ENCODE data around the gene NUFIP2.
A peak's percentile ranks its signal among the peaks of the same experiment; 100 is the strongest.

NUFIP2 gene

GRCh38 chr17:29256735-29257466, 37.0 kb downstream of the NUFIP2 start:
- no peaks in the 10 kb centered on the region for H3K27me3 ChIP-seq
- H4K20me1 ChIP-seq = peaks cover 8 to 86% (median 61%) of the 10 kb centered on the region in 11 experiments; a peak in 21 of 22 replicates
- TF ChIP-seq Cebpa-rat (IDR thresholded peaks at IDR 0.05) = no peak
- H3K4me3 ChIP-seq = no peak overlapping the region
- H3K27ac ChIP-seq = peak overlapping the region in 6 of 11 experiments; percentile 17 to 82 (median 78); a peak in 13 of 22 replicates
- peaks cover 3 to 99% (median 61%) of the 10 kb centered on the region in 10 experiments for H3K4me1 ChIP-seq
- H3K9me3 ChIP-seq (replicated peaks in 1 of 11) = no peaks in the 10 kb centered on the region
- peak overlapping the region in 6 of 11 experiments; percentile 64 to 85 (median 76); a peak in 10 of 22 replicates for H3K4me2 ChIP-seq
- peaks cover 35 to 70% (median 57%) of the 10 kb centered on the region in 11 experiments for H3K36me3 ChIP-seq
- H3K9ac ChIP-seq = peak overlapping the region in 1 of 11 experiments; percentile 1; a peak in 3 of 22 replicates

GRCh38 chr17:29255926-29256522, 37.9 kb downstream of the NUFIP2 start:
- no peak for TF ChIP-seq Cebpa-rat (IDR thresholded peaks at IDR 0.05)
- Histone ChIP-seq H3K27ac (peak overlapping the region in 10 of 11 experiments; percentile 1 to 82 (median 62); a peak in 17 of 22 replicates), H3K4me1 (peaks cover 9 to 99% (median 69%) of the 10 kb centered on the region in 10 experiments), H4K20me1 (peaks cover 6 to 79% (median 52%) of the 10 kb centered on the region in 11 experiments; a peak in 21 of 22 replicates), H3K9ac (peak overlapping the region in 3 of 11 experiments; percentile 6 to 44 (median 31); a peak in 5 of 22 replicates), H3K4me3 (no peak overlapping the region), H3K36me3 (peaks cover 26 to 61% (median 48%) of the 10 kb centered on the region in 11 experiments), H3K27me3 (no peaks in the 10 kb centered on the region), H3K4me2 (peak overlapping the region in 6 of 11 experiments; percentile 0 to 85 (median 69); a peak in 10 of 22 replicates), H3K9me3 (replicated peaks in 1 of 11) (no peaks in the 10 kb centered on the region)

GRCh38 chr17:29253037-29253436, 40.9 kb downstream of the NUFIP2 start:
- H3K9ac ChIP-seq = no peak overlapping the region
- peaks cover 0 to 49% (median 22%) of the 10 kb centered on the region in 11 experiments; a peak in 16 of 22 replicates for H4K20me1 ChIP-seq
- peak overlapping the region in 1 of 11 experiments; percentile 73; a peak in 2 of 22 replicates for H3K4me2 ChIP-seq
- TF ChIP-seq Cebpa-rat (IDR thresholded peaks at IDR 0.05) = no peak
- H3K27ac ChIP-seq = peak overlapping the region in 5 of 11 experiments; percentile 6 to 77 (median 52); a peak in 8 of 22 replicates
- peaks cover 6 to 34% (median 20%) of the 10 kb centered on the region in 11 experiments; a peak in 16 of 22 replicates for H3K36me3 ChIP-seq
- no peak overlapping the region for H3K4me3 ChIP-seq
- no peaks in the 10 kb centered on the region for H3K27me3 ChIP-seq
- no peaks in the 10 kb centered on the region for H3K9me3 ChIP-seq (replicated peaks in 1 of 11)
- H3K4me1 ChIP-seq = peaks cover 17 to 83% (median 52%) of the 10 kb centered on the region in 10 experiments

- Histone ChIP-seq H3K4me1 (peaks cover 17 to 80% (median 48%) of the 10 kb centered on the region in 10 experiments), H3K4me2 (peak overlapping the region; percentile 15 to 82 (median 31); a peak in 18 of 22 replicates), H3K9me3 (replicated peaks in 1 of 11) (no peaks in the 10 kb centered on the region), H3K9ac (peak overlapping the region in 2 of 11 experiments; percentile 5 to 26; a peak in 1 of 22 replicates), H3K36me3 (peaks cover 6 to 26% (median 14%) of the 10 kb centered on the region in 11 experiments; a peak in 13 of 22 replicates), H4K20me1 (peaks cover 0 to 41% (median 14%) of the 10 kb centered on the region in 11 experiments; a peak in 11 of 22 replicates), H3K27me3 (no peaks in the 10 kb centered on the region), H3K4me3 (no peak overlapping the region), H3K27ac (peak overlapping the region in 6 of 11 experiments; percentile 10 to 77 (median 52); a peak in 10 of 22 replicates)
- no peak for TF ChIP-seq Cebpa-rat (IDR thresholded peaks at IDR 0.05)
These were observed 41.7 kb downstream of the NUFIP2 start for GRCh38 chr17:29252101-29252791.

GRCh38 chr17:29251184-29251583, 42.8 kb downstream of the NUFIP2 start:
- Histone ChIP-seq H3K27me3 (no peaks in the 10 kb centered on the region), H3K9ac (peak overlapping the region in 1 of 11 experiments; percentile 5; a peak in 1 of 22 replicates), H3K9me3 (replicated peaks in 1 of 11) (no peaks in the 10 kb centered on the region), H3K4me3 (no peak overlapping the region), H3K36me3 (peaks cover 6 to 16% (median 11%) of the 10 kb centered on the region in 11 experiments; a peak in 13 of 22 replicates), H4K20me1 (peaks cover 0 to 31% (median 5%) of the 10 kb centered on the region in 11 experiments; a peak in 10 of 22 replicates), H3K27ac (peak overlapping the region in 7 of 11 experiments; percentile 10 to 77 (median 52); a peak in 11 of 22 replicates), H3K4me1 (peaks cover 17 to 78% (median 46%) of the 10 kb centered on the region in 10 experiments), H3K4me2 (peak overlapping the region; percentile 15 to 82 (median 31); a peak in 16 of 22 replicates)
- peak in 1 of 11 experiments; percentile 54; a peak in 1 of 22 replicates for TF ChIP-seq Cebpa-rat (IDR thresholded peaks at IDR 0.05)

GRCh38 chr17:29250666-29251065, 43.3 kb downstream of the NUFIP2 start:
- H3K36me3 ChIP-seq = peaks cover 6 to 11% (median 8%) of the 10 kb centered on the region in 11 experiments; a peak in 12 of 22 replicates
- peaks cover 0 to 25% (median 0%) of the 10 kb centered on the region in 11 experiments; a peak in 10 of 22 replicates for H4K20me1 ChIP-seq
- H3K9ac ChIP-seq = no peak overlapping the region
- no peaks in the 10 kb centered on the region for H3K9me3 ChIP-seq (replicated peaks in 1 of 11)
- no peak overlapping the region for H3K4me3 ChIP-seq
- peak overlapping the region in 5 of 11 experiments; percentile 48 to 82 (median 65); a peak in 6 of 22 replicates for H3K4me2 ChIP-seq
- peaks cover 17 to 76% (median 42%) of the 10 kb centered on the region in 10 experiments for H3K4me1 ChIP-seq
- no peaks in the 10 kb centered on the region for H3K27me3 ChIP-seq
- H3K27ac ChIP-seq = peak overlapping the region in 6 of 11 experiments; percentile 4 to 77 (median 52); a peak in 8 of 22 replicates
- no peak for TF ChIP-seq Cebpa-rat (IDR thresholded peaks at IDR 0.05)

- H3K27ac ChIP-seq = peak overlapping the region in 3 of 11 experiments; percentile 8 to 61 (median 52); a peak in 2 of 22 replicates
- peaks cover 0 to 14% (median 0%) of the 10 kb centered on the region in 11 experiments; a peak in 3 of 22 replicates for H4K20me1 ChIP-seq
- no peaks in the 10 kb centered on the region for H3K9me3 ChIP-seq (replicated peaks in 1 of 11)
- no peaks in the 10 kb centered on the region for H3K27me3 ChIP-seq
- no peak for TF ChIP-seq Cebpa-rat (IDR thresholded peaks at IDR 0.05)
- H3K4me3 ChIP-seq = no peak overlapping the region
- H3K4me2 ChIP-seq = peak overlapping the region in 6 of 11 experiments; percentile 12 to 40 (median 34); a peak in 6 of 22 replicates
- H3K9ac ChIP-seq = no peak overlapping the region
- peaks cover 17 to 75% (median 36%) of the 10 kb centered on the region in 10 experiments for H3K4me1 ChIP-seq
- no peaks in the 10 kb centered on the region; a peak in 1 of 22 replicates for H3K36me3 ChIP-seq
These were observed 45.1 kb downstream of the NUFIP2 start for GRCh38 chr17:29248845-29249244.

GRCh38 chr17:29247219-29247618, 46.7 kb downstream of the NUFIP2 start:
- Histone ChIP-seq H3K4me2 (peak overlapping the region in 6 of 11 experiments; percentile 8 to 27 (median 16); a peak in 4 of 22 replicates), H4K20me1 (peaks cover 0 to 4% (median 0%) of the 10 kb centered on the region in 11 experiments; a peak in 1 of 22 replicates), H3K4me1 (peaks cover 15 to 75% (median 32%) of the 10 kb centered on the region in 10 experiments), H3K27ac (0 out of 22 replicates have a peak overlapping the region, but pooled peaks of 1 of the 11 experiments have one; percentile 14), H3K9me3 (replicated peaks in 1 of 11) (no peaks in the 10 kb centered on the region), H3K4me3 (no peak overlapping the region), H3K36me3 (no peaks in the 10 kb centered on the region), H3K9ac (no peak overlapping the region), H3K27me3 (no peaks in the 10 kb centered on the region)
- no peak for TF ChIP-seq Cebpa-rat (IDR thresholded peaks at IDR 0.05)
